ENCODE results near the gene FOXN1.

FOXN1 gene

DNA sequence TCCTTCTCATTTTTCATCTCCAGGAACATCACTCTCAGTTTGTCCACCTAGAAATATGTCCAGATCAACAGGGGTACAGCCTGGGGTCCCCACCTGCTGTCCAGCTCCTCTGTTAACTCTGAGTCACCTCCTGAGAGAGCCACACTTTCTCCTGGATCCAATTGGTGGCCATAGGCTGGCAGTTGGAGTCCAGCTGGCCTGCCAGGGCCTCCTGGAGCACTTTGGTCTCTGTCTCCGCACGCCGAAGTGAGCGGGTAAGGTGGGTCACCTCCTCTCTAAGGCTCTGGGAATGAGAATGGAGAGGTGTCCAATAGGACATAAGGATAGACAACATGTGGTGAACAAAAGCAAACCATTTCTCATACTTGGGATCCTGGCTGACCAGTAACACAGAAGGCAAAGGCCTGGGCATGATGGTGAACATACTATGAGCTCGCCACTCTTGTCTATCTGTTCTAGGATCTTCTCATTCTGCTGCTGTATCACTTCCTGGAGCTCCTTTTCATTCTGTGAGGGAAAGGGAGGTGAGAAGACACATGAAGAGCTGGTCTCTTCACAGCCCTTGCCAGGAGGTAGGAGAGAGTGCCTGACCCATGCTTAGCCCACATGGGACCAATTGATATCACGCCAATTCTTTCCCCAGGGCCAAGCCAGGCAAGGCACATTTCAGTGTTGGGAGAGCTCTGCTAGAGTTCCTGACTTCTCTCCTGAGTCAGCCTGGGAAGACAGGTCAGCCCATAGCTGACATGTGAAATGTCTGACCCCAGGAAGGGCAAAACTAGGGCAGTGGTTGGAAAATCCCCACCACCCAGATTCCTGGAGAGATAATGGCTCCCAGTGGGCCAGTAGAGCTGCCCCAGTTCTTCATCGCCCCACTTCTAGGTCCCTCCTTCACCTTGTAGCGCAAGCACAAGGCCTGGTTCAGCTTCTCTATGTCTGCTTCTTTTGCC, 72.4 kb downstream of the FOXN1 start:
- DNase-seq = no peak
- H3K36me3 ChIP-seq = peaks cover 68% of the 10 kb centered on the region
- no peak overlapping the region for H3K4me3 ChIP-seq (ENCODE audit: low read depth, low read length)

GRCh38 chr17:28579526-28579925, 73.4 kb downstream of the FOXN1 start:
- Histone ChIP-seq H3K36me3 (peaks cover 78% of the 10 kb centered on the region), H3K27ac (no peak overlapping the region), H3K9me3 (ENCODE audit: severe bottlenecking) (no peaks in the 10 kb centered on the region), H3K27me3 (ENCODE audit: insufficient read depth, low read depth, severe bottlenecking) (no peaks in the 10 kb centered on the region), H3K4me3 (ENCODE audit: low read depth, low read length) (no peak overlapping the region)
- no peak for DNase-seq
- TF ChIP-seq, protein P1, sequence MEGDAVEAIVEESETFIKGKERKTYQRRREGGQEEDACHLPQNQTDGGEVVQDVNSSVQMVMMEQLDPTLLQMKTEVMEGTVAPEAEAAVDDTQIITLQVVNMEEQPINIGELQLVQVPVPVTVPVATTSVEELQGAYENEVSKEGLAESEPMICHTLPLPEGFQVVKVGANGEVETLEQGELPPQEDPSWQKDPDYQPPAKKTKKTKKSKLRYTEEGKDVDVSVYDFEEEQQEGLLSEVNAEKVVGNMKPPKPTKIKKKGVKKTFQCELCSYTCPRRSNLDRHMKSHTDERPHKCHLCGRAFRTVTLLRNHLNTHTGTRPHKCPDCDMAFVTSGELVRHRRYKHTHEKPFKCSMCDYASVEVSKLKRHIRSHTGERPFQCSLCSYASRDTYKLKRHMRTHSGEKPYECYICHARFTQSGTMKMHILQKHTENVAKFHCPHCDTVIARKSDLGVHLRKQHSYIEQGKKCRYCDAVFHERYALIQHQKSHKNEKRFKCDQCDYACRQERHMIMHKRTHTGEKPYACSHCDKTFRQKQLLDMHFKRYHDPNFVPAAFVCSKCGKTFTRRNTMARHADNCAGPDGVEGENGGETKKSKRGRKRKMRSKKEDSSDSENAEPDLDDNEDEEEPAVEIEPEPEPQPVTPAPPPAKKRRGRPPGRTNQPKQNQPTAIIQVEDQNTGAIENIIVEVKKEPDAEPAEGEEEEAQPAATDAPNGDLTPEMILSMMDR (IDR thresholded peaks at IDR 0.05; ENCODE audit: low read depth, low read length) = no peak

More for the DNA sequence above, 72.4 kb downstream of the FOXN1 start:
- Histone ChIP-seq H3K27me3 (ENCODE audit: insufficient read depth, low read depth, severe bottlenecking) (no peaks in the 10 kb centered on the region), H3K27ac (no peak overlapping the region), H3K9me3 (ENCODE audit: severe bottlenecking) (no peaks in the 10 kb centered on the region)
- TF ChIP-seq, protein P1 (IDR thresholded peaks at IDR 0.05; ENCODE audit: low read depth, low read length) = no peak

- TF ChIP-seq, protein P1 (IDR thresholded peaks at IDR 0.05; ENCODE audit: low read depth, low read length) = no peak
- Histone ChIP-seq H3K4me3 (ENCODE audit: low read depth, low read length) (no peak overlapping the region), H3K27ac (no peak overlapping the region), H3K27me3 (ENCODE audit: insufficient read depth, low read depth, severe bottlenecking) (no peaks in the 10 kb centered on the region), H3K36me3 (peaks cover 90% of the 10 kb centered on the region), H3K9me3 (ENCODE audit: severe bottlenecking) (no peaks in the 10 kb centered on the region)
- no peak for DNase-seq
These were observed 74.8 kb downstream of the FOXN1 start for GRCh38 chr17:28580959-28581358.

GRCh38 chr17:28582513-28582912, 76.4 kb downstream of the FOXN1 start:
- DNase-seq = no peak
- Histone ChIP-seq H3K27ac (no peak overlapping the region), H3K36me3 (peaks cover 90% of the 10 kb centered on the region)

GRCh38 chr17:28584434-28584833, 78.3 kb downstream of the FOXN1 start:
- Histone ChIP-seq H3K9me3 (ENCODE audit: severe bottlenecking) (no peaks in the 10 kb centered on the region), H3K27me3 (ENCODE audit: insufficient read depth, low read depth, severe bottlenecking) (no peaks in the 10 kb centered on the region), H3K27ac (no peak overlapping the region), H3K4me3 (ENCODE audit: low read depth, low read length) (no peak overlapping the region), H3K36me3 (peaks cover 89% of the 10 kb centered on the region)
- TF ChIP-seq, protein P1 (IDR thresholded peaks at IDR 0.05; ENCODE audit: low read depth, low read length) = no peak
- DNase-seq = no peak

More at GRCh38 chr17:28582513-28582912, 76.4 kb downstream of the FOXN1 start:
- H3K27me3 ChIP-seq (ENCODE audit: insufficient read depth, low read depth, severe bottlenecking) = no peaks in the 10 kb centered on the region
- no peak overlapping the region for H3K4me3 ChIP-seq (ENCODE audit: low read depth, low read length)
- no peaks in the 10 kb centered on the region for H3K9me3 ChIP-seq (ENCODE audit: severe bottlenecking)
- TF ChIP-seq, protein P1 (IDR thresholded peaks at IDR 0.05; ENCODE audit: low read depth, low read length) = no peak
